Measurements from ENCODE around the gene ABCD1.
A peak's percentile ranks its signal among the peaks of the same experiment; 100 is the strongest.
"Not testable (repeated sequence)": the region's sequence is repeated elsewhere in the genome, so short reads cannot be mapped to it uniquely, and the experiment has no call there.

The ABCD1 gene

DNA sequence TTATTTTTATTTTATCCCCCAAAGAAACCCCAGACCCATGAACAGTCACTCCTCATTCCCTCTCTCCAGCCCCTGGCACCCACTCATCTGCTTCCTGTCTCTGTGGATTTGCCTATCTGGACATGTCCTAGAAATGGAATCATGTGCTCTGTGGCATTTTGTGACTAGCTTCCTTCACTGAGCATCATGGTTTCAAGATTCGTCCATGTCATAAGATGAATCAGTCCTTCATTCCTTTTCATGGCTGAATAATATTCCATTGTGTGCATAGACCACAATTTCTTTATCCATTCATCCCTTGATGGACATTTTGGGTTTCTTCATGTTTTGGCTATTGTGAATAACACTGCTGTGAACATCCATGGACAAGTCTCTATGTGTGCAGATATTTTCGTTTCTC, 10.2 kb downstream of the ABCD1 start:
- no peak overlapping the region for H3K4me3 Mint-ChIP-seq

DNA sequence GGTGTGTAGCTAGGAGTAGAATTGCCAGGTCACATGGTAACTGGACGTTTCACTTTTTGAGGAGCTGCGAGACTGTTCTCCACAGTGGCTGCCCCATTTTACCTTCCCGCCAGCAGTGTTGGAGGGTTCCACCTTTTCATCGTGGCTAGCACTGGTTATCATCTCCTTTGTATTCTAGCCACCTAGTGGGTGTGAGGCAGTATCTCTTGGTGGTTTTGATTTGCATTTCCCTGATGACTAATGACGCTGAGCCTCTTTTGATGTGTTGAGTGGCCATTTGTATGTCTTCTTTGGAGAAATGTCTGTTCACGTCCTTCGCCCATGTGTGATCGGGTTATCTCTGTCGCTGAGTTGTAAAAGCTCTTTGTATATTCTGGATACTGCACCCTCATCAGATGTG, 10.6 kb downstream of the ABCD1 start:
- Mint-ChIP-seq H3K9me3 (peaks cover 2% of the 10 kb centered on the region), H3K4me1 (peaks cover 36% of the 10 kb centered on the region), H3K36me3 (no peaks in the 10 kb centered on the region), H3K27ac (no peak overlapping the region), H3K4me3 (no peak overlapping the region)
- ATAC-seq (peak; percentile 86), DNase-seq (ENCODE audit: low spot score in 2 of 2) (no peak)

More for the DNA sequence above, 10.2 kb downstream of the ABCD1 start:
- Mint-ChIP-seq H3K27ac (no peak overlapping the region), H3K36me3 (no peaks in the 10 kb centered on the region), H3K4me1 (peaks cover 33% of the 10 kb centered on the region), H3K9me3 (peaks cover 2% of the 10 kb centered on the region)
- no peak for DNase-seq (ENCODE audit: low spot score in 2 of 2)
- ATAC-seq, result no peak

DNA sequence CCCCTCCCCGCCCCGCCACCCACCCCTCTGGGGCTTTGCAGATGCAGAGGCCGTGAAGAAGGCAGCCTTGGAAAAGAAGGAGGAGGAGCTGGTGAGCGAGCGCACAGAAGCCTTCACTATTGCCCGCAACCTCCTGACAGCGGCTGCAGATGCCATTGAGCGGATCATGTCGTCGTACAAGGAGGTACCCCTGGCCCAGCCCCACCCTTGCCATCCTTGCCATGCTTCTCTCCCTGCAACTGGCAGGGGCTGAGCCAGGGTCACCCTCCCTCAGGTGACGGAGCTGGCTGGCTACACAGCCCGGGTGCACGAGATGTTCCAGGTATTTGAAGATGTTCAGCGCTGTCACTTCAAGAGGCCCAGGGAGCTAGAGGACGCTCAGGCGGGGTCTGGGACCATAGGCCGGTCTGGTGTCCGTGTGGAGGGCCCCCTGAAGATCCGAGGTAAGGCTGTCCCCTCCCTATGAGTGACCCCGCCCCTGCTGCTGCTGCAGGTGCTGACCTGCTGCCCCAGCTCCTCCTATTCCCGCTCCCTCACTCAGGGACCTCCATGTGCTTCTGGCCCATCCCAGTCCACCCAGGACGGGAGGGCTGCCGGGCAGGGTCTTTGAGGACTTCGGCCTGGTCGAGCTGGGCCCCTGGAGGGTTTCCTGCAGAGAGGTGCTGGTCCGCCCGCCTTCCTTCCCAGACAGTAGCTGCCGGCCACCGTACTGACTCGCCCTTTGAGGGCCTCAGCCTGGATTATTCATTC, 11.6 kb downstream of the ABCD1 start:
- DNase-seq (ENCODE audit: low spot score in 2 of 2), result no peak
- no peak for ATAC-seq
- H3K27ac Mint-ChIP-seq, result peak overlapping the region; percentile 67
- peaks cover 2% of the 10 kb centered on the region for H3K9me3 Mint-ChIP-seq
- H3K36me3 Mint-ChIP-seq, result no peaks in the 10 kb centered on the region
- H3K4me3 Mint-ChIP-seq, result no peak overlapping the region
- peaks cover 32% of the 10 kb centered on the region for H3K4me1 Mint-ChIP-seq

DNA sequence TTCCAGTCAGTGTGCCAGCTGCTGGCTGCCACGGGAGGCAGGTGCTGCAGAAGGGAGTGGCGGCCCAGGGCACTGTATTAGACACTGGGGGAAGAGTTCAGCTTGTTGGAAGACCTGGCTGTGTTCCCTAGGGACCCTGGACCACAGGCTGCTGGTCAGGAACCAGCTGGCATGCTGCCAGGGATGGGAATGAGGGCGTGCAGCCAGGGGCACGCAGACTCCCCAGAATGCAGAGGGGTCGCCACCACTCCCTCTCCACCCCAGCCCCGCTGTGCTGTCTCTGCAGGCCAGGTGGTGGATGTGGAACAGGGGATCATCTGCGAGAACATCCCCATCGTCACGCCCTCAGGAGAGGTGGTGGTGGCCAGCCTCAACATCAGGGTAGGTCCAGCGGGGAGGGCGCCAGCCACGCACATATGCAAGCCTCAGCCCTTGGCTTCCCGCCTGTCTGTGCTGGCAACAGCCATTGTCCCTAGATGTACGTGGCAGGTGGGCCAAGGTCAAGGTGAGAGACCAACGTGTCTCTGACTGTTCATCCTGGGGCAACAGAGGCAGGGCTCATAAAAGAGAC, 12.3 kb downstream of the ABCD1 start:
- Mint-ChIP-seq H3K4me1 (peaks cover 25% of the 10 kb centered on the region), H3K9me3 (no peaks in the 10 kb centered on the region), H3K27ac (peak overlapping the region; percentile 67), H3K4me3 (no peak overlapping the region), H3K36me3 (no peaks in the 10 kb centered on the region)
- ATAC-seq (no peak), DNase-seq (ENCODE audit: low spot score in 2 of 2) (no peak)

DNA sequence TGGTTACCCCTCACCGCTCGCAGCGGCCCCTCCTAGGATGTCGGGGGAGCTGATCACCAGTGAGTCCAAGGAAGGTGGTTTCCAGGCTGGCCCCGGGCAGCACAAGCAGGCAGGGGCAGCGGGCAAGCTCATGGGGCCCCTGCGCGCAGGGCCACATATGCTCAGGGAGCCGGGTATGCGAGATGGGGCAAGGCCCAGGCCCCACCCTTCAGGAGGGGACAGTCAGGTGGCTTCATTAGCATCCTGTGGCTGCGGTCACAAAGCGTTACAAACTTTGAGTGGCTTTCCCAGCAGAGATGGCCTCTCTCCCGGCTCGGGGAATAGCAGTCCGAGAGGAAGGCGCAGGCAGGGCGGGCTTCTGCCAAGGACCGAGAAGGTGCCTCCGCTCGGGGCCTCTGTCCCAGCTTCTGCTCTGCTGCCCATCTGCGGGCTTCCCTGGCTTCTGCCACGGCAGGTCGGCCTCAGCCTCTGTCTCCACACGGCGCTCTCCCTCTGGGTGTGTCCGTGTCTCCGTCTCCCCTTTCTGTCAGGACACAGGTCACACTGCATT, 13.5 kb downstream of the ABCD1 start:
- no peak overlapping the region for H3K27ac Mint-ChIP-seq
- H3K4me3 Mint-ChIP-seq, result no peak overlapping the region
- H3K4me1 Mint-ChIP-seq, result peaks cover 20% of the 10 kb centered on the region
- DNase-seq (ENCODE audit: low spot score in 2 of 2) (no peak), ATAC-seq (no peak)
- H3K9me3 Mint-ChIP-seq, result no peaks in the 10 kb centered on the region
- no peaks in the 10 kb centered on the region for H3K36me3 Mint-ChIP-seq

DNA sequence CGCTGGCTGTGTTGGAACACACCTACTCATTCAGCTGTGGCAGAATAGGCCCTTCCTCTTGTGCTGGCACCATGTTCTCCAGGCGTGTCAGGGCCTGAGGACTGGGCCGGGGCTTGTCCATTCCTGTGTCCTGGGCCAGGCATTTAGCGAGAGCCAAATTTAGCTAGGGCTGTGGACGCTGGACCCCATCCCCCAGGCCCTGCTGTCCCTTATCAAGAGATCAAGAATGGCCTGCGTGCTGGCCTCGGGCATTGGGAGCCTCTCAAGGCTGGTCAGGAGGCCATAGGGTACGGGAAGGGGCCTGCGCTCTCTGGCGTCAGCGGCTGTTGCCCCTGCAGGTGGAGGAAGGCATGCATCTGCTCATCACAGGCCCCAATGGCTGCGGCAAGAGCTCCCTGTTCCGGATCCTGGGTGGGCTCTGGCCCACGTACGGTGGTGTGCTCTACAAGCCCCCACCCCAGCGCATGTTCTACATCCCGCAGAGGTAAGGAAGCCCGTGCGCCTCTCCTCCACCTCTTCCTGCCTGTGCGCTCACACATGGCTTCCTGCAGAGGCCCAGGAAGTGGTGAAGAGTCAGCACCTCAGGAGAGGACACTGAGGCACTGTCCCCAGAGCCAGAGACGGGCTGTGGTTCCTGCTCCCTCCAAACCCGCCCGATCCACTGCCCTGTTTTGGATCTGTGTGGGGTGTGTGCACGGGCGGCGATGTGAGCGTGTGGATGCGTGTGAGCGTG, 15.3 kb downstream of the ABCD1 start:
- Mint-ChIP-seq H3K4me3 (peak overlapping the region; percentile 58), H3K4me1 (peaks cover 16% of the 10 kb centered on the region), H3K36me3 (no peaks in the 10 kb centered on the region), H3K9me3 (no peaks in the 10 kb centered on the region), H3K27ac (peak overlapping the region; percentile 77)
- ATAC-seq (peak; percentile 63), DNase-seq (ENCODE audit: low spot score in 2 of 2) (no peak)

DNA sequence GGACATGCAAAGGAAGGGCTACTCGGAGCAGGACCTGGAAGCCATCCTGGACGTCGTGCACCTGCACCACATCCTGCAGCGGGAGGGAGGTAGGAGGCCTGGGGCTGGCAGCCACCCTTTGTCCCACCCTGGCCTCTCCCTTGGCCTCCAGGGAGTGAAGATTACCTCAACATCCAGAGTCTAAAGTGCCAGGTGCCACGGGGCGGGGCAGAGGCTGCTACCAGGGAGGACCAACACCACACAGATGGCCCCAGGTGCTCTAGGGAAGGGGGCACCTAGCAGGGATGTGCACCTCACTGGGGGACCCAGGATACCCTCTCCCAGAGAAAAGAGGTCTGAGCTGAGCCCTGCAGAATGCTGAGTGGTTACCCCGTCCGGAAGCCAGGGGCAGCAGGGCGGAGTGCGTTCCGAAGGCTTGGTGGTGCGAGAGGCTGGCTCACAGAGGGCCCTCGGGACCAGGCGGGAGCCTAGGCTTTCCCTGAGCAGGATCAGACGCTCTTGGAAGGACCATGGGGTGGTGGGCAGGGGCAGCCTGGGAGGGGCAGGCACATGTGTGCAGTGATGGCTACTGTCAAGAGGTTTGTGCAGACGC, 16.1 kb downstream of the ABCD1 start:
- Mint-ChIP-seq H3K36me3 (no peaks in the 10 kb centered on the region), H3K4me1 (peaks cover 8% of the 10 kb centered on the region), H3K9me3 (no peaks in the 10 kb centered on the region), H3K27ac (peak overlapping the region; percentile 77), H3K4me3 (peak overlapping the region; percentile 58)
- no peak for DNase-seq (ENCODE audit: low spot score in 2 of 2)
- no peak for ATAC-seq

DNA sequence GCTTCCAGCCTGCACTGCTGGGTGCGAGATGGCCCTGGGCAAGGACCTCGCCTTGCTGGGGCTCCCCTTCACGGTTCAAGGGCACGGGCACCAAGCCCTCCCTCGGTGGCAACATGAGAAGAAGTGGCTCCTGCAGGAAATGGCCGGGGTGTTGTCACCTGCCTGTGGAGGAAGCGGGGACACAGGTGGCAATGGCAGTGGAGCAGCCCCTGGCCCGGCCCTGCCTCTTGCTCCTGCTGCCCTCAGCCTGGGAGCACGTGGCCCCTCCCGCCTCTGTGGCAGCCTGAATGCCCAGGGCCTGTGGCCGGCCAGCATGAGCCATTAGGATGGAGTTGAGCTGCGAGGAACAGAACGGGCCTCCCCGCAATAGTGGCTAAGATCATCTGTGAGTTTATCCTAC, 16.8 kb downstream of the ABCD1 start:
- Mint-ChIP-seq H3K4me1 (peaks cover 7% of the 10 kb centered on the region), H3K36me3 (no peaks in the 10 kb centered on the region), H3K9me3 (no peaks in the 10 kb centered on the region), H3K4me3 (peak overlapping the region; percentile 58), H3K27ac (peak overlapping the region; percentile 77)
- DNase-seq (ENCODE audit: low spot score in 2 of 2), result no peak
- ATAC-seq, result no peak

DNA sequence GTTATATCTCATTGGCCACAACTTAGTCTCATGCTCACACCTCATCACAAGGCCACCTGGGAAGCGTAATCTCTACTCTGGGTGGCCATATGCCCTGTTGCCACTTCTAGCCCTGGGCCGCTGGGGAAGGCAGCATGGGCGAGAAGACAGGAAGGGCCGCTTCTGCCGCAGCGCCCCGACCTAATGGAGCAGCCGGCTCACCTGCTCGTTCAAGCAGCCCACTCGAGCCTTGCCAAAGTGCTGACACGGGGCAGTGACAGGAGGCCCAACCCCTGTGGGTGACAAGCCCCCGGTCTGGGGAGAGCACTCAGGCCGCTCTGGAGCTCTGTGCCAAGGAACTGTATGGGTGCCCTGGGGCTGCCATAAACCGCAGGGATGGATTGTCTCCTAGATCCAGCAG, 17.5 kb downstream of the ABCD1 start:
- H3K36me3 Mint-ChIP-seq; H3K4me3 Mint-ChIP-seq; H3K4me1 Mint-ChIP-seq; H3K27ac Mint-ChIP-seq; H3K9me3 Mint-ChIP-seq; DNase-seq (ENCODE audit: low spot score in 2 of 2); ATAC-seq: not testable (repeated sequence)

DNA sequence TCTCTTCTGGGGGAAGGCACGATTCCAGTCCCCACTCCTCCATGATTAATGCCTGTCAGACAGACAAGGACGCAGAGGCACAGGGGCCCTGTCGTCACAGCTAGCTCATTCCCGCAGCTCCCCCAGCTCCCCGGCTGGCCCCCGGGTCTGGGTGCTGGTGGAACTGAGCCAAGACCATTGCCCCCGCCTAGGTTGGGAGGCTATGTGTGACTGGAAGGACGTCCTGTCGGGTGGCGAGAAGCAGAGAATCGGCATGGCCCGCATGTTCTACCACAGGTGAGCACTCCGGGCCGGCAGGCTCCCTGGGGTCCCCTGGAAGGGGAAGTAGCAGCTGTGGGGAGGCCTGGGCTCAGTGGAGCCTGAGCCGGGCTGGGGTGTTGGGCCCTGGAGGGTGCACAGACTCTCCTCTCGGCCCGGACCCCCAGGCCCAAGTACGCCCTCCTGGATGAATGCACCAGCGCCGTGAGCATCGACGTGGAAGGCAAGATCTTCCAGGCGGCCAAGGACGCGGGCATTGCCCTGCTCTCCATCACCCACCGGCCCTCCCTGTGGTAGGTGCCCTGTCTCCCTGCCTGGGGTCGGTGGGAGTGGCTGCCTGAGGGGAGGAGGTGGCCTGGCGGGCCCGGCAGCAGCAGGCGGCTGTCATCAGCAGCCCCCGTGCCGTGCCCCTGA, 18.3 kb downstream of the ABCD1 start:
- ATAC-seq; H3K9me3 Mint-ChIP-seq; H3K4me1 Mint-ChIP-seq; DNase-seq (ENCODE audit: low spot score in 2 of 2); H3K27ac Mint-ChIP-seq; H3K4me3 Mint-ChIP-seq; H3K36me3 Mint-ChIP-seq: not testable (repeated sequence)

DNA sequence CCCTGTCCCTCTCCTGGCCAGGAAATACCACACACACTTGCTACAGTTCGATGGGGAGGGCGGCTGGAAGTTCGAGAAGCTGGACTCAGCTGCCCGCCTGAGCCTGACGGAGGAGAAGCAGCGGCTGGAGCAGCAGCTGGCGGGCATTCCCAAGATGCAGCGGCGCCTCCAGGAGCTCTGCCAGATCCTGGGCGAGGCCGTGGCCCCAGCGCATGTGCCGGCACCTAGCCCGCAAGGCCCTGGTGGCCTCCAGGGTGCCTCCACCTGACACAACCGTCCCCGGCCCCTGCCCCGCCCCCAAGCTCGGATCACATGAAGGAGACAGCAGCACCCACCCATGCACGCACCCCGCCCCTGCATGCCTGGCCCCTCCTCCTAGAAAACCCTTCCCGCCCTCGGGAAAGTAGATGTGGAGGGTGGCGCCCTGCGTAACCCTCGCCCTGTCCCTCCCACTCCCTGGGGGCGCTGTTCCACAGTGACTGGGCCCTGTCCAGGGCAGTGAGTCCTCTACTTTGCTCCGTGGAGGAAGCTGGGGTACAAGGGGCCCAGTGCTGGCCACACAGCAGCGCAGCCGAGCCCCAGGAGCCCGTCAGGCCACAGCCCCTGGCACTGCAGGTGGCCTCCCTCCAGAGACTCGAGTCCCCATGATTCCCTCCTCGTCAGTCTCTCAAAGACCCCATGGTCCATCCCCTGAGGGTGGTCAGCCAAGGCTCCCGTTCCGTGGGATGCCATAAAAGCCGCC, 19.0 kb downstream of the ABCD1 start:
- not testable (repeated sequence) for H3K4me3 Mint-ChIP-seq; H3K36me3 Mint-ChIP-seq; ATAC-seq; H3K4me1 Mint-ChIP-seq; DNase-seq (ENCODE audit: low spot score in 2 of 2); H3K9me3 Mint-ChIP-seq; H3K27ac Mint-ChIP-seq

DNA sequence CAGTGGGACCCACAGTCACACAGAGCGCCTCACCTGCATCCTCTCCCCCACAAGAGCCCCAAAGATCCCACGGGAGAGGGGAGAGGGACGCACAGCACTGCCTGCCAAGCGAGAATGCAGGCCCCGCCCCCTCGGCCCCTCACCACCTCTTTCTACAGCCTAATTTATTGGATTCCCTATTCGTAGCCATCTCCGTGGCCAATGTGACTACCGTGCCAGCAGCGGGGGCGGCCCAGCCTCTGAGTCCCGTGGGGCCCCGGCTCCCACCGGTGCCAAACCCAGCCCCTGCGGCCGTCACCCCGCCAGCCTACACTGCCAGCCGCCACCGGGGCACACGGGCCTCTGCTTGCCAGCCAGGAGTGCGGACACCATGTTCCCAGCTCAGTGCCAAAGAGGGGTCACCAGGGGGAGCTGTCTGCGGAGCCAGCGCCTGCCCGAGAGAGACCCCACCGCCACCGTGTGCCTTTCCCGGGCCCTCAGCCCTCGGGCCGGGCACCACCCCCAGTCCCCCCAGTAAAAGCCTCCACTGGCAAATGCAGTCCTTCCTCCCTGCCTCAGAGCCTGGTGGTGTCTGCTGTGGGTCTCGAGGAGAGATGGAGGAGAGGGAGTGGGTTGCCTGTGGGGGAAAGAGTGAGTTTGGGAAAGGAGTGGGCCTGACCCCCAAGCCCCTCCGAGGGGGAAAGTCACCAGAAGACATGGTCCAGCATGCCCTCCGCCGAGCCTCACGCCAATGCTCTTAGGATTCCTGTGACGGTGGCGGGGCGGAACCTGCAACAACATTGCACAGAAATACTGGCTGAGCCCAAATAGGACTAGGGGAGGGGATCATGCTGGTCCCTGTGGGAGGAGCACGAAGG, 19.8 kb downstream of the ABCD1 start:
- no peak overlapping the region for H3K27ac Mint-ChIP-seq
- no peak overlapping the region for H3K4me3 Mint-ChIP-seq
- H3K36me3 Mint-ChIP-seq, result no peaks in the 10 kb centered on the region
- H3K4me1 Mint-ChIP-seq, result peaks cover 7% of the 10 kb centered on the region
- DNase-seq (ENCODE audit: low spot score in 2 of 2) (no peak), ATAC-seq (no peak)
- no peaks in the 10 kb centered on the region for H3K9me3 Mint-ChIP-seq

DNA sequence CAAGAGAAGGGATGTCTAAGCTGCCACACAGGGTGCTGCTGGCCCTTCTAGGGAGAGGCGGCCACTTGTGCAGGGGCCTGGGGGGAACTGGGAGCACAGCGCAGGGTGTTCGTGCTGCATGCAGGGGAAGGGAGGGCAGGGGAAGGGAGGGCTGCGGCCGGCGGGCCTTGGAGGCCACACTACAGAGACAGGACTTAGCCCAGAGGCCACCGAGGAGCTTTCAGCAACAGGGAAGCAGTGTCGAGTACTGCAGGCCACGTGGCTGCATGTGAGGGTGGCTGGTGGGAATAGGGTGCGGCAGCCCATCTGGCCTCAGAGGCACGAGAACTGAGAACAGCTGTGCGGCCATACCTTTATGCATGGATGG, 20.4 kb downstream of the ABCD1 start:
- H3K4me1 Mint-ChIP-seq; H3K36me3 Mint-ChIP-seq; H3K9me3 Mint-ChIP-seq; H3K27ac Mint-ChIP-seq; ATAC-seq; DNase-seq (ENCODE audit: low spot score in 2 of 2); H3K4me3 Mint-ChIP-seq: not testable (repeated sequence)

DNA sequence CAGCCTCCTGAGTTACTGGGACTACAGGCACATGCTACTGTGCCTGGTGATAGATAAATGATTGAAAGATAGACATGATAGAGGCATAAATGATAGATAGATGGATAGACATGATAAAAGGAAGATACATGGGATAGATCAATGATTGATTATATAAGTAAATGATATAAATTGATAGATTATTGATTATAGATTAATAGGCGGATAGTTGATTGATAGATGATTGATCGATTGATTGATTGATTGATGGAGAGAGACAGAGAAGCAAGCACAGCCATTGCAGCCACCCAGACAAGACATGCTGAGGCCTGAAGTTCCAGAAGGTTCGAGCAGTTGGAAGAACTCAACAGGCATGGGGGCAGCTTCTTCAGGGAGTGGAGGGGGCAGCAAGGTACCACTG, 21.7 kb downstream of the ABCD1 start:
- Mint-ChIP-seq H3K4me1 (no peaks in the 10 kb centered on the region), H3K36me3 (no peaks in the 10 kb centered on the region), H3K9me3 (no peaks in the 10 kb centered on the region), H3K27ac (no peak overlapping the region), H3K4me3 (no peak overlapping the region)
- DNase-seq (ENCODE audit: low spot score in 2 of 2), result no peak
- ATAC-seq, result no peak

Measured in stimulated activated effector memory CD8-positive, alpha-beta T cell treated with anti-CD3 and anti-CD28 coated beads, Interleukin-12 subunit alpha, Interleukin-12 subunit beta, amount 100 ng/mL, for 72 hours (primary cell).